GM03348 (cell line): Measurements from ENCODE around the gene INPP5D.

Experiments
- DNase-seq: peaks from one replicate; pipeline ENCODE4 v3.0.0; 2012; ENCODE audit warnings: low spot score

INPP5D gene

DNA sequence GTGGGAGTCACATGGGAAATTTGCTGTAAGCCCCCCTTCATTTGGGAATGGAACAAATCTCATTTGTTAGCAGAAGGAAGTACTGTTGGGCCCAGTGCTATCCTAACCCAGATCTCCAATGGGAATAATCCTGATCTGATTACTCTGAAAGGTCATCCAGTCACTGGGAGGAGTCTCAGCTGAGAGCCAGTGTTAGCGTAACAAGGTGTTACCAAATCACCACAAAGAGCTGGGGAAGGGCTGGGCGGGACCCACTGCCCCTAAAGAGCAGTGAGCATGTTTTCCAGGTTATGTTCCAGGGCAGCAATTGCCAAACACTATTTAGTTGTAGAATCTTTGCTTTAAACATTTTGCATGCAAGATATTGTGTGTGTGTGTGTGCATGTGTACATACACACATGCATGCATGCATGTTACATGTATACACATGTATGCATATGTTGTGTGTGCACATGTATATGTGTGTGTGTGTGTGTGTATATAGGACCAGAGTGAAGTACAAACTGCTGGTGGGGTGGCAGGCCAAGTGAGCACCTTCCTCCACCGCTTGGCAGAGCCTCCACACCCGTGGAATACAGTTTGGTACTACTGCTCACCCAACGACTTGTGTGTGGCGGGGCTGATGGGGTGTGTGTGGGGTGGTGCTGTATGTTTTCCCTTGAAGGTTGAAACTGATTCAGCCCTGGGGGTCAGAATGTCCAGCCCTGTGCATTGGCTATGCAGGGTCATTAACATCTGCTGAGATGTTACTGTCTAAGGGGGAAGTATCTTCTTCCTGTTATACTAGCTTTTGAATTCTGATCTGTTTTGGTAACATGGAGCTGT is 15.2 kb downstream of the INPP5D start:
- no peak for DNase-seq

- DNase-seq: no peak
Observed at GRCh38 chr2:233075966-233076339, 15.8 kb downstream of the INPP5D start.

DNA sequence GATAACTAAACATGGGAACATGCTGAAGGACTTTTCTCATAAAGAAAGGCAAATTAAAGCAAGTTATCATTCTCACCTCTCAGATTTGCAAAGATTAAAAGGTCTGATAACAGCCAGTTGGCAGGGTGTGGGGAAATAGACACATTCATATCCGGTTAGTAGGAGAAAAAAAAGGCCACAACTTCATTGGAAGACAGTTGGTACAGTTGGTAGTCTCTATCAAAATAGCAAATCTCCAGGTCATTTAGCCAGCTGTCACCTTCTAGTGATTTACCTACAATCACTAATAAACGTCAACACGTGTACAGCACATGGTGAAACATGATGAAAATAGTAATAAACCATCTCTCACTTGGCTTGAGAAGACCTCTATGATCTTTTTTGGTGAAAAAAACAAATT is 16.6 kb downstream of the INPP5D start:
- DNase-seq: no peak

DNA sequence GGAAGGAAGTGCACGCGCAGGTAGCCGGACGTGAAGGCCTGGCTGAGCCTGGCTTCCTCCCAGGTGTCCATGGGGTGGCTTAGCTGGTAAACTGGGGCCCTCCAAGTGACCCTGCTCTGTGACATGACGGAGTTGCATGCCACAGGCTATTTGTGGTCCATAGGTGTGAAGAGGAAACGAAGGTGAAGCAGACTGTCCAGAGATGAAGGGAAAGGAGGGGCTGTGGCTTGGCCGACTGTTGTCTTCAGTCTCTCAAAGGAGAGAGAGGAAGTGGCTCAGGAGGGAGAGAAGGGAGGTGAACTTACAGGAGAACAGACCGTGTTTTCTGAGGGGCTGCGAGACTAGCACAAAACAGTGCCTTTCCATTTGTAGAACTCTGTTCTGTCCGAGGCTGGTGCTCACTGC is 19.3 kb downstream of the INPP5D start:
- no peak for DNase-seq

- DNase-seq: no peak
Observed at GRCh38 chr2:233079953-233080835, 20.1 kb downstream of the INPP5D start.

DNA sequence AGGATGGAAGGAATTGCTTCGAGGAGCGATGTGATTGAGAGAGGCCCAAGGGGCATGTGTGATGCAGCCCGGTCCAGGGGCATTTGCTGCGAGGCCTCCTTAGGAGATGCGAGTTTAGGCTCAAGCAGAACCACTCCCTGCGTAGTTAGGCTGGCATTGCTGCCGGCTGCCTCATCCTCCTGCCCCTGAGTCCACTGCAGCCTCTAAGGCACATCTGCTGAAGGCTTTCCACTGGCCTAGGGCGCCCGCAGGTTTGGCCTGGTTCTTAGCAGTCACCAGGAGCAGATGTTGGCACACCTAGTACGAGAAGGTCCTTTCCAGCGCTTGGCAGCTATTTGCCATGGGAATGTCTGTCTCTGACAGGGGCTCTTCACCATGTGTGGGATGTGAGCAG is 20.7 kb downstream of the INPP5D start:
- DNase-seq: no peak

- no peak for DNase-seq
Observed at GRCh38 chr2:233081232-233081730, 21.1 kb downstream of the INPP5D start.

DNA sequence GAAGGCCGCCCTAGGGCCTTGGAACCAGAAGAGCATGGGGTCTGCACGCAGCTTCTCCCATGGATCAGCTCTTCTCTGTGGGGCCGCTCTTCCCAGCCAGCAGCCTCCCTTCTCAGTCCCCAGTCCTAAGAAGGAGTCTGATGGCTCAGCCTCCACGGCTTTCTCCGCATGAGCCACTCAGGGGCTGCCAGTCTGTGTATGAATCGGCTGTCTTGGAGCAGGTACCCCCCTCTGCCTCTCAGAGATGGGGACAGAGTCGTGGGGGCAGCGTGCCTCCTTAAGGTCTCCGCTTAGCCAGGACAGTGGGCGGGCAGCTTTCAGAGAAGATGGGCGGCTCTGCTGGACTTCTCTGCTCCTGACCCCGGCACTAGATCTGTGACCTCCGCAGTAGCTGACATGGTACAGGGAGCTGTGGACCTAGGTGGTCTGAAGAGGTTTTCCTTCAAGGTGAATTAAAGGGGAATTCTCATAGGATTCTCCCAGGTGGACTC is 21.6 kb downstream of the INPP5D start:
- no peak for DNase-seq

DNA sequence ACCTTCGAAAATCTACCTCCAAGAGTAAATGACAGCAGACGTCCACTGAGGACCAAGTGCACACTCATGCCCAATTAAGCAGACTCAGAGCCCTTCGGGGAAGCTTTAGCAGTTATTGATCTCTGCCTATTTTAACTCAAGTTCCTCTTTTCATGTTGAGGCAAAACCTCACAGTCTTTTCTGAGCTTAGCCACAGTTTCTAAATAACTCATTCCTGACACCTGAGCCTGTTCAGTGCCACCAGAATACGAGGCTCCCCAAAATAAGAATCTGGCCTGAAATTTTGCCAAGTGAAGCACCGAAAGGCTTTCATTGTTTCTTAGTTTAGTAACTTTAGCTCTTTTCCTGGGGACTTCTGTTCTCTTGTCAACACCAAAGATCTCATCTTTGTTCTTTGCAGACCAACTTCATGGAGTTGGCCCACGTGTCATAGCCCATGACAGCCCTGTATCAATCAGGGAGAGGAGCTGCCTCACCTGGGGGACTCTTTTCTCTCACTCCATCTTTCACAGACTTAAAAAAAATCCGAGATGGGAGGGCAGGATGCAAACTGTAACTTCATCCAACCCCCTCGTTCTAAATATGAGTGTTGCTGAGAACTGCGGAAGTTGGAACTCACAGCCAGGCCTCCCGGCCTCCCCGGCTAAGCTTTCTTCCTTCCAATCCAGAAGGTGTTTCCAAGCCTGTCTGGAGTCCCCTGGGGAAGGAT is 22.2 kb downstream of the INPP5D start:
- DNase-seq: no peak

DNA sequence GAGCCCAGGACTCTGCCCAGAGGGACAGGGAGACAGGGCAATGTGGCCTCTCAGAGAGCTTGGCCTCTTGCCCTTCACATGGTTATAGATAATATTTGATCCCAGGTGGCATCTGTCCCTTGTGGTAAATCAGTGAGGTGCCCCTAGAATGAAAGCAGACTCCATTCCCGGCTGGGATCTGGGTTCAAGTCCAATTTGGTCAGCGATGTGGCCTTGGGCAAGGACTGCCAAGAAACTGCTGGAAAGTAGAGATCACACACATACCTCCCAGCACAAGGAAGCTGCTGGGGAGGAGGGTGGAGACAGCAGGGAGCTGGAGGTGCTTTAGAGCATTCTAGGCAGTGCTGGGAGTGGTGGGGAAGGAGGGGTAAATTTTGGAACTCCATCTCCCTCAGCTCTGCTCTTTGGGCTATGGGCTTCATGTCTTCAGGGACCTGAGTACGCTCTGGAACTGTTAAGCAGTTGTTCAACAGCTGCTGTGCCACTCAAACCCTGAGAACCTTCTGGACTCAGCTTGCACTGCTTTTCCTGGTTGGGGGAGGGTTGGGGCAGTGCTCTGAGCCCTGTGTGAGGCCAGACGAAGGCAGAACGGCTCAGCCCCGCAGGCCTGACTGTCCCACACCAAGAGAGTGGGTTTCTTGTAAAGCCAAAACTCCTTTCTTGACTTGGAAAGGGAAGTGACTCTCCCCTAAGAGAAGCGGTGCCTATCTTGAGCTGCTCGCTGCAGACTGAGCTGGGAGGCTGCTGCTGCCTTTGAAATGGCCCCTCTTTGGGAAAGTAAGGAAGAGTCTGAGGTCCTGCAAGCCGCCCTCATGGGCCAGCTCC is 23.0 kb downstream of the INPP5D start:
- DNase-seq: no peak

DNA sequence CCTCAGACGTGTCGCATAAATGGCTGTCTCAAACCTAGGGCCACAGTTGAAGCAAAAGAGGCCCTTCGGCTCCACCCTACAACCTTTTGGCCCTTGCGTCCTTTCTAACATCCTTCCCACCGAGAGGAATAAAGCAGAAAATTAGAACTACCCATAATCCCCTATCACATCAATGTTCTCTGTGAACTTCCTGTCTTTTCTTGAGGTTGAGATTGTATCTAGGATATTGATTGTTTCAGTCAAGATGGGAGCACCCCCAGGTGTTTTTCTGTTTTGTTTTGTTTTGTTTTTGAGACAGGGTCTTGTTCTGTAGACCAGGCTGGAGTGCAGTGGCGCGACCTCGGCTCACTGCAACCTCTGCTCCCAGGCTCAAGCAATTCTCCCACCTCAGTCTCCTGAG is 23.6 kb downstream of the INPP5D start:
- DNase-seq: no peak

GRCh38 chr2:233084488-233084887 is 24.3 kb downstream of the INPP5D start:
- DNase-seq: no peak

- no peak for DNase-seq
Observed at GRCh38 chr2:233085037-233085838, 25.1 kb downstream of the INPP5D start.

- no peak for DNase-seq
Observed at GRCh38 chr2:233085839-233086150, 25.7 kb downstream of the INPP5D start.

DNA sequence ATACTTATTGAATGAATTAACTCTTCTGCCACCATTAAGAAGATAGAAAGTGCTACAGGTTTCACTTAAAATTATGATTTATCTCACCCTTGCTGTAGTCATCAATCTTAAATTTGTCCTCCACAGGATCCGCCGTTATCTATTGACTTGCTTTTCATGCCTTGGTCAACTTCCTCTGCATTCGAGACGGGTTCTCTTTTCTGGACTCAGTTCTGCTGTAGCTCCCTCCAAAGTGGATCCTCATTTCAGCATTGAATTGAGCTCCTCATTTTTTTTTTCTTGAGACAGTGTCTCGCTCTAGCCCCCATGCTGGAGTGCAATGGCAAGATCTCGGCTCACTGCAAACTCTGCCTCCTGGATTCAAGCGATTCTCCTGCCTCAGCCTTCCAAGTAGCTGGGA is 27.6 kb downstream of the INPP5D start:
- DNase-seq: no peak

DNA sequence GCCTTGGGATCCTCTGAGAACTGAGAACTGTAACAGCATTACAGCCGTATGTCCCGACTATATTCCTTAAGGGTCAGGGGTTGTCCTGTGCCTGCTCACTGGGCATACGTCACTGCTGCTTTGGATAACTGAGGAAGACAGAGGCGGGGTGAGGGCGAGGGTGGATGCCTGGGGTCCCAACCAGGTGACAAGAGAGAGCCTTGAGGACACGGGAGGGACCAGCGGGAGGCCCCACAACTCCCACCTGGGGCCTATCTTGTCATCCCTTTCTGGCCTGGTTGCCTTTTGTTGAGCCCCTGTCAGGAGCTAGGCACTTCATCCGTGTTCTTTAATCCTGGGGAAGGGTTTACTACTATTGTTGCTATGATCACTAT is 28.8 kb downstream of the INPP5D start:
- DNase-seq: no peak

DNA sequence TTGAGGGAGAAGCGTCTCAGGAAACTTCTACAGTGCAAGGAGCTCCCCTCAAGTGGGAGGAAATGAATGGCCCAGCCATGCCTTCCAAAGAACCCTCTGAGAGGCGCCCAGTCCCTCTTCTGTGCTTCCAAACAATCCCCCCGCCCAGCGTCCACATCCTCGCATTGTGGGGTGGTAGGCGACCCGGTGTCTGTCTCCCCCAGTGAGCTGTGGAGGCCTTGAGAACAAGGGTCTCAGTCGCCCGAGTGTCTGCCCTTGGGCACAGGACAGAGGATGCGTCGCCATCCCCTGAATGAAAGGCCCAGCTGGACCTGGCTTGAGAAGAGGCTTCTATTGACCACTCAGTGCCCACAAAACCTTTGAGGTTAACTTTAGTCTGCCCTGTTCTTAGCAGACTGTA is 29.7 kb downstream of the INPP5D start:
- DNase-seq: no peak

GRCh38 chr2:233090879-233091278 is 30.7 kb downstream of the INPP5D start:
- DNase-seq: no peak

- no peak for DNase-seq
Observed at GRCh38 chr2:233091595-233092375, 31.6 kb downstream of the INPP5D start.
